ENCODE results near the gene PDP2.

DNA sequence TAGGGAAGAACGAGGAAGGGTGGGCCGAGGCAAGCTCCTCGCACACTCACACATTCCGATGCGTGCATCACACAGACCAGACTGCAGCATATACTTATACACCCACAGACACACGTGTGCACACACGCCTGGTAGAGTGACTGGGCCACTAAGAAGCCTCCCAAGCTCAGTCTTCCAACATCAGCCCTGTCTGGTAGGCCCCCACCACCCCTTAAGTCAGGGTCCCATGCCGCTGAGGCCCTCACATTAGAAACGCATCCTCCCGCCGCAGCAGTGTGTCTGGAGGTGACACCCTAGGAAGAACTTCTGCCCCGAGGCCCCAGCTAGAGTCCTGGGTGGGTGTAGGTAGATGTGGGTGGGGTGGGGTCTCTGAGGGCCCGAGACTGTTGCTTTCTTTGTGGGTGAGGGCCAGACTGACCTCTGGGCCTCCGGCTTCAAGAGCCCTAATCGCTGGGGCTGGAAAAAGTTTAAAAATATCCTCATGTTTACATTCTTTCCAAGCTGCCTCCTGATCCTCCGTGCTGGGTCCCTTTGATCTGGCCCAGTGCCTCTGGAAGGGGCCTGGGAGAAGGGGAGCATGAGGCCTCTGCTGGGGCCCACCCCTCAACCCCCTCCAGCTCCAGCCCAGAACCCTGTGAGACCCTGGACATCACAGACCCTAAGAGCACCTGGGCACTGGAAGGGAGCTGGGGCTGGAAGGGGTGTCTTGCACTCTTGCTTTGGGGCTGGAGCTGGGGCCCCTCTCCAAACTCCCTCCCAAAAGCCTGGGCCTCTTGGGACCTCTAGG lies 24.7 kb downstream of the PDP2 start:
- TF ChIP-seq CTCF (conservative IDR thresholded peaks at IDR 0.05; ENCODE audit: low read length), result no peak
- no peak for TF ChIP-seq EZH2phosphoT487 (IDR thresholded peaks at IDR 0.05; ENCODE audit: borderline replicate concordance)

Data from Loucy (cell line).